HepG2 (cell line): ENCODE data around the gene SNAPC4. TPM values are rescaled to one million over a fixed set of nuclear protein-coding genes. Genes with fewer than 3 reads are reported as not detected.

Experiments used
- ASH2L ChIP-seq: fragments of 300-600, 200-600 bp; sonication (generic); IDR thresholded peaks from 2 replicates; pipeline ENCODE4 v1.7.0; 2017; ENCODE audit warnings: low read depth, mild to moderate bottlenecking, moderate library complexity, mixed read lengths, low read length; ENCODE audit not compliant: insufficient read length
- DR1 ChIP-seq: sonication (generic); formaldehyde crosslinking; IDR thresholded peaks from 2 replicates; pipeline ENCODE4 v1.8.0; 2021; ENCODE audit warnings: mild to moderate bottlenecking, missing genetic modification reagents, inconsistent platforms
- E2F5 ChIP-seq: sonication (generic); formaldehyde crosslinking; conservative IDR thresholded peaks from 2 replicates; pipeline ENCODE4 v1.4.0; 2020; ENCODE audit warnings: missing genetic modification reagents
- FOXM1 ChIP-seq: sonication (generic); formaldehyde crosslinking; IDR thresholded peaks from 2 replicates; pipeline ENCODE4 v1.5.0; 2020; ENCODE audit warnings: missing genetic modification reagents
- GABPA ChIP-seq, 2 experiments: IDR thresholded peaks; 2 replicates each; pipeline ENCODE4 v1.6.1; 2011 to 2016; ENCODE audit warnings: low read depth in 2 of 2, low read length in 1 of 2, missing biosample characterization in 1 of 2, missing genetic modification characterization in 1 of 2
- GMEB2 ChIP-seq: IDR thresholded peaks from 2 replicates; pipeline ENCODE4 v1.6.1; 2016; ENCODE audit warnings: missing biosample characterization, missing genetic modification reagents, low read depth
- HNF4G ChIP-seq, 2 experiments: sonication (generic) in 1 of 2; formaldehyde crosslinking in 1 of 2; IDR thresholded peaks; 2 replicates each; pipeline versions ENCODE4 v1.4.0 to v1.6.1; 2011 to 2020; ENCODE audit warnings: borderline replicate concordance in 2 of 2, low read depth in 2 of 2, mild to moderate bottlenecking in 2 of 2, low read length in 1 of 2, missing genetic modification reagents in 1 of 2, moderate library complexity in 1 of 2
- MXD1 ChIP-seq: sonication (generic); formaldehyde crosslinking; IDR thresholded peaks from 2 replicates; pipeline ENCODE4 v1.4.0; 2020; ENCODE audit warnings: mild to moderate bottlenecking, missing genetic modification reagents
- NFRKB ChIP-seq: fragments of 450-650 bp; IDR thresholded peaks from 2 replicates; pipeline ENCODE4 v1.6.1; 2017
- PHF8 ChIP-seq: sonication (generic); formaldehyde crosslinking; IDR thresholded peaks from 2 replicates; pipeline ENCODE4 v1.5.0; 2020; ENCODE audit warnings: missing genetic modification reagents
- POLR2A ChIP-seq, 2 experiments: IDR thresholded peaks; 2 replicates each; pipeline ENCODE4 v1.6.1; 2011; ENCODE audit warnings: low read depth in 2 of 2, low read length in 2 of 2, mild to moderate bottlenecking in 1 of 2, moderate library complexity in 1 of 2; ENCODE audit not compliant: insufficient read depth in 1 of 2
- POLR2AphosphoS5 ChIP-seq: IDR thresholded peaks from 2 replicates; pipeline ENCODE4 v1.6.1; 2012; ENCODE audit warnings: low read depth, low read length
- PPARG ChIP-seq: conservative IDR thresholded peaks from 2 replicates; pipeline ENCODE4 v1.6.1; 2016; ENCODE audit warnings: missing biosample characterization, missing genetic modification reagents
- RFX1 ChIP-seq: fragments of 450-650 bp; IDR thresholded peaks from 2 replicates; pipeline ENCODE4 v1.6.1; 2017
- SALL2 ChIP-seq: sonication (generic); formaldehyde crosslinking; IDR thresholded peaks from 2 replicates; pipeline ENCODE4 v1.8.1; 2023; ENCODE audit warnings: mild to moderate bottlenecking, missing genetic modification reagents, inconsistent platforms
- SPEN ChIP-seq: sonication (generic); formaldehyde crosslinking; IDR thresholded peaks from 2 replicates; pipeline ENCODE4 v1.5.1; 2020; ENCODE audit warnings: low read depth, mild to moderate bottlenecking, missing genetic modification reagents
- TAF1 ChIP-seq: sonication (generic); formaldehyde crosslinking; IDR thresholded peaks from 2 replicates; pipeline ENCODE4 v1.4.0; 2020; ENCODE audit warnings: missing genetic modification reagents
- TARDBP ChIP-seq: sonication (generic); formaldehyde crosslinking; IDR thresholded peaks from 2 replicates; pipeline ENCODE4 v1.8.0; 2022; ENCODE audit warnings: mild to moderate bottlenecking, missing genetic modification reagents
- XRCC5 ChIP-seq: fragments of 200-400 bp; formaldehyde crosslinking; optimal IDR thresholded peaks from 2 replicates; pipeline ENCODE3; 2017; ENCODE audit warnings: mild to moderate bottlenecking, low read length
- ZFX ChIP-seq: sonication (generic); formaldehyde crosslinking; IDR thresholded peaks from 2 replicates; pipeline ENCODE4 v1.4.0; 2020; ENCODE audit warnings: mild to moderate bottlenecking, low read depth, missing genetic modification reagents, moderate library complexity
- ZIK1 ChIP-seq: sonication (generic); formaldehyde crosslinking; IDR thresholded peaks from 2 replicates; pipeline ENCODE4 v1.5.0; 2020; ENCODE audit warnings: mild to moderate bottlenecking, low read depth, missing genetic modification reagents, borderline replicate concordance
- ZMYM4 ChIP-seq: sonication (generic); formaldehyde crosslinking; IDR thresholded peaks from 2 replicates; pipeline ENCODE4 v1.8.1; 2023; ENCODE audit warnings: mild to moderate bottlenecking, missing genetic modification reagents
- ZNF597 ChIP-seq: sonication (generic); formaldehyde crosslinking; IDR thresholded peaks from 2 replicates; pipeline ENCODE4 v1.5.0; 2020; ENCODE audit warnings: missing genetic modification reagents
- ZNF766 ChIP-seq: sonication (generic); formaldehyde crosslinking; IDR thresholded peaks from 2 replicates; pipeline ENCODE4 v1.5.0; 2020; ENCODE audit warnings: missing genetic modification reagents, borderline replicate concordance
- ZNF781 ChIP-seq: sonication (generic); formaldehyde crosslinking; IDR thresholded peaks from 2 replicates; pipeline ENCODE4 v1.5.1; 2020; ENCODE audit warnings: borderline replicate concordance, mild to moderate bottlenecking, missing genetic modification reagents; ENCODE audit errors: not compliant biosample characterization
- ZNF83 ChIP-seq: sonication (generic); formaldehyde crosslinking; IDR thresholded peaks from 2 replicates; pipeline ENCODE4 v1.4.0; 2020; ENCODE audit warnings: missing genetic modification reagents, mild to moderate bottlenecking, borderline replicate concordance
- polyA plus RNA-seq, 8 experiments: library from polyadenylated mRNA; depleted of rRNA in 3 of 8; stranded (reverse) in 7 of 8; unstranded in 1 of 8; fragments of >200 nt; fragmentation: Illumina TruSeq in 4 of 8; extraction: Trizol in 4 of 8; gene quantifications; 2 replicates each; pipeline versions ENCODE4 v1.2.1 to v1.2.3, GENCODE V29; 2011 to 2016; ENCODE audit warnings: low read depth in 4 of 8, missing spikeins in 1 of 8, mixed read lengths in 1 of 8; ENCODE audit not compliant: insufficient read depth in 1 of 8
- total RNA-seq, 5 experiments: library from RNA; depleted of rRNA; stranded (reverse); fragments of >200 nt; fragmentation: Illumina TruSeq; extraction: Trizol; gene quantifications; 2 replicates each; pipeline ENCODE4 v1.2.3, GENCODE V29; 2016; ENCODE audit warnings: low read depth in 1 of 5

SNAPC4 gene
- total and polyA plus RNA-seq, 2 of the 13 experiments (the other 11 are each of a cell fraction or from before 2014, with no cell fraction given) = 2.0 to 6.0 TPM

- TF ChIP-seq ZNF766 (CRISPR knock-in tag) = peak; percentile 40; the same call in 1 of the 2 replicates
- no peak for TF ChIP-seq FOXM1 (CRISPR knock-in tag)
- peak; percentile 78 for TF ChIP-seq PHF8 (CRISPR knock-in tag)
- peak; percentile 42; the same call in 1 of the 2 replicates for TF ChIP-seq PPARG (CRISPR knock-in tag)
- 0 out of 2 replicates have a peak, but pooled peaks have one; percentile 13 for TF ChIP-seq ZNF83 (CRISPR knock-in tag)
- peak; percentile 51 for TF ChIP-seq ASH2L
- peak; percentile 84 for TF ChIP-seq XRCC5
- peak; percentile 85 for TF ChIP-seq RFX1
- TF ChIP-seq E2F5 = 0 out of 2 replicates have a peak, but pooled peaks have one; percentile 34
- peak; percentile 49; the same call in 1 of the 2 replicates for TF ChIP-seq ZMYM4 (CRISPR knock-in tag)
- peak; percentile 88 for TF ChIP-seq SALL2 (CRISPR knock-in tag)
- TF ChIP-seq SPEN (CRISPR knock-in tag) = peak; percentile 94; the same call in 1 of the 2 replicates
- peak; percentile 82 for TF ChIP-seq TAF1 (CRISPR knock-in tag)
- TF ChIP-seq ZNF597 (CRISPR knock-in tag) = peak; percentile 84; the same call in 1 of the 2 replicates
- TF ChIP-seq GABPA (IDR thresholded peaks at IDR 0.05; ENCODE audit: low read depth, low read length) = peak; percentile 98
- peak; percentile 85 for TF ChIP-seq GABPA (CRISPR knock-in tag; IDR thresholded peaks at IDR 0.05; ENCODE audit: low read depth)
- TF ChIP-seq TARDBP (CRISPR knock-in tag) = peak; percentile 95
- TF ChIP-seq MXD1 = 0 out of 2 replicates have a peak, but pooled peaks have one; percentile 51
- TF ChIP-seq NFRKB = no peak
- TF ChIP-seq POLR2AphosphoS5 = peak; percentile 61
- TF ChIP-seq ZNF781 (CRISPR knock-in tag) = no peak
- TF ChIP-seq GMEB2 = peak; percentile 48; the same call in 1 of the 2 replicates
- peak; percentile 57 to 86; a peak in 3 of 4 replicates for TF ChIP-seq POLR2A (IDR thresholded peaks at IDR 0.05; ENCODE audit: insufficient read depth in 1 of 2, low read depth in 2 of 2, low read length in 2 of 2)
- TF ChIP-seq HNF4G (IDR thresholded peaks at IDR 0.05; ENCODE audit: borderline replicate concordance, low read depth, low read length) = no peak; the same call in 1 of the 2 replicates
- 0 out of 2 replicates have a peak, but pooled peaks have one; percentile 76 for TF ChIP-seq HNF4G (CRISPR knock-in tag; IDR thresholded peaks at IDR 0.05; ENCODE audit: borderline replicate concordance, low read depth)
- TF ChIP-seq ZIK1 (CRISPR knock-in tag) = peak; percentile 68; the same call in 1 of the 2 replicates
- peak; percentile 45; the same call in 1 of the 2 replicates for TF ChIP-seq DR1 (CRISPR knock-in tag)
- peak; percentile 69 for TF ChIP-seq ZFX (CRISPR knock-in tag)
Measured at GRCh38 chr9:136400038-136400834, at the start of gene SNAPC4 (continued).
